PFSK-1 (cell line): Measurements from ENCODE around the gene UQCRC2.

Source experiments
- POLR2AphosphoS5 ChIP-seq: IDR thresholded peaks from 2 replicates; pipeline ENCODE4 v1.6.1; 2012; ENCODE audit warnings: low read depth, mild to moderate bottlenecking, control low read depth, low read length, moderate library complexity
- REST ChIP-seq, 2 experiments: IDR thresholded peaks; 2 replicates each; pipeline versions ENCODE4 v1.6.1 to v1.8.0; 2011 to 2012; ENCODE audit warnings: low read depth in 2 of 2, low read length in 2 of 2, control low read depth in 1 of 2, inconsistent platforms in 1 of 2, mild to moderate bottlenecking in 1 of 2, moderate library complexity in 1 of 2; ENCODE audit not compliant: insufficient read depth in 1 of 2
- SIN3A ChIP-seq: IDR thresholded peaks from 2 replicates; pipeline ENCODE4 v1.6.1; 2012; ENCODE audit warnings: mild to moderate bottlenecking, low read length, moderate library complexity, borderline replicate concordance; ENCODE audit not compliant: insufficient read depth
- TAF1 ChIP-seq: IDR thresholded peaks from 2 replicates; pipeline ENCODE4 v1.6.1; 2012; ENCODE audit warnings: low read length, control low read depth, borderline replicate concordance; ENCODE audit not compliant: insufficient read depth

GRCh38 chr16:21949713-21950260 is 3.4 kb upstream of the UQCRC2 start:
- TF ChIP-seq POLR2AphosphoS5 = no peak
- TF ChIP-seq SIN3A = no peak
- no peak for TF ChIP-seq REST (IDR thresholded peaks at IDR 0.05; ENCODE audit: insufficient read depth in 1 of 2, low read depth in 2 of 2, low read length in 2 of 2)
- TF ChIP-seq TAF1 = no peak
